ENCODE measurements around the gene SEMA7A.
"Not testable (repeated sequence)": the region's sequence is repeated elsewhere in the genome, so short reads cannot be mapped to it uniquely, and the experiment has no call there.

SEMA7A gene, protein sequence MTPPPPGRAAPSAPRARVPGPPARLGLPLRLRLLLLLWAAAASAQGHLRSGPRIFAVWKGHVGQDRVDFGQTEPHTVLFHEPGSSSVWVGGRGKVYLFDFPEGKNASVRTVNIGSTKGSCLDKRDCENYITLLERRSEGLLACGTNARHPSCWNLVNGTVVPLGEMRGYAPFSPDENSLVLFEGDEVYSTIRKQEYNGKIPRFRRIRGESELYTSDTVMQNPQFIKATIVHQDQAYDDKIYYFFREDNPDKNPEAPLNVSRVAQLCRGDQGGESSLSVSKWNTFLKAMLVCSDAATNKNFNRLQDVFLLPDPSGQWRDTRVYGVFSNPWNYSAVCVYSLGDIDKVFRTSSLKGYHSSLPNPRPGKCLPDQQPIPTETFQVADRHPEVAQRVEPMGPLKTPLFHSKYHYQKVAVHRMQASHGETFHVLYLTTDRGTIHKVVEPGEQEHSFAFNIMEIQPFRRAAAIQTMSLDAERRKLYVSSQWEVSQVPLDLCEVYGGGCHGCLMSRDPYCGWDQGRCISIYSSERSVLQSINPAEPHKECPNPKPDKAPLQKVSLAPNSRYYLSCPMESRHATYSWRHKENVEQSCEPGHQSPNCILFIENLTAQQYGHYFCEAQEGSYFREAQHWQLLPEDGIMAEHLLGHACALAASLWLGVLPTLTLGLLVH

DNA sequence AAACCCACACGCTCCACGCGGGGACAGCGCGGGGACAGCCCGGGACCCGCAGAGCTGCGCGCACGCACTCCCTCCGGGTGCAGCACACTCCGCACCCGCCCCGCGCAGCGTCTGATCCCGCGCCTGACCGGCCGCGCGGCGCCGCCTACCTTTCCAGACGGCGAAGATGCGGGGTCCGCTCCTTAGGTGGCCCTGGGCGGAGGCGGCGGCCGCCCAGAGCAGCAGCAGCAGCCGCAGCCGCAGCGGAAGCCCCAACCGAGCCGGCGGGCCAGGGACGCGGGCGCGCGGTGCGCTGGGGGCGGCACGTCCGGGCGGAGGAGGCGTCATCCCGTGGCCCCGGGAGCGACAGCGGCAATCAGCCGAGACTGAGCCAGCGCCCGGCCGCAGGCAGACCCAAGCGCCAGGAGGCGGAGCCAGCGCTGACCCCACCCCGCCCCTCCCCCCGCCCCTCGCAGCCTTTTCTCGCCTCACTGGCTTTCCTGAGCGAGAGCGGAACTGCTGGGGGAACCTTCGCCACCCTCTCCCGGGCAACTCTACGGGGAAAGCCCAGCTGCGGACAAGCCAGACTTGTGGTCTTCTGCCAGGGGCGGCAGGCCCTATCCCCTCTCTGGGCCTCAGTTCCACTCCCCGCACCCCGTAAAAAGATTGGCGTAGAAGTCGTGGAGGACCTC, at the start of gene SEMA7A:
Gene SEMA7A, minus strand, starts transcription at position 367 of the 671 bp plus-strand sequence. Its CDS starts 40 bp downstream, at position 327.
- peak; percentile 22 for DNase-seq (ENCODE audit: low read depth)

DNA sequence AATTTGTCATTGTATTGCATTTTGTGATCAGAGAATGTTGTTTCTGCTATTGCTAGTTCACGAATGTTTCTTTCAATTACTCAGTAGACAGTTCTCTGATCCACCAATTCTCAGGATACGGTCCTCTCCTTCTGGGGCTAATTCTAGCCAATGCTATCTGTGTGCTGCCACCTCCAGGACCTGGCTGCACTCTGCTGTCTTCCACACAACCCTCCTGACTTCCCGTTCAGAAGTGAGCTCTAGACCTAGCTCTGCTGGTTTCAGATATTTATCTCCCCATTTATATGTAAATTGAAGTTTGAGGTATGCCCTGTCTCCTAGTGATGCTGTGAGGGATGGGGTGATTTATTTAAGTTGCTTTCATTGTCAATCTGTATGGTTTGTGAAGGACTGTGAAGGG, 48.9 kb upstream of the SEMA7A start:
- DNase-seq (ENCODE audit: low read depth) = no peak

DNA sequence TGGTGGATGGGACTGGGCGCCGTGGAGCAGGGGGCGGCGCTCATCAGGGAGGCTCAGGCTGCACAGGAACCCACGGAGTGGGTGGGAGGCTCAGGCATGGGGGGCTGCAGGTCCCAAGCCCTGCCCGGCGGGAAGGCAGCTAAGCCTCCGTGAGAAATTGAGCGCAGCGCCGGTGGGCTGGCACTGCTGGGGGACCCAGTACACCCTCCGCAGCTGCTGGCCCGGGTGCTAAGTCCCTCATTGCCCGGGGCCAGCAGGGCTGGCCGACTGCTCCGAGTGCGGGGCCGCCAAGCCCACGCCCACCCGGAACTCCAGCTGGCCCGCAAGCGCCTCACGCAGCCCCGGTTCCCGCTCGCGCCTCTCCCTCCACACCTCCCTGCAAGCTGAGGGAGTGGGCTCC, 46.6 kb upstream of the SEMA7A start:
- not testable (repeated sequence) for DNase-seq (ENCODE audit: low read depth)

DNA sequence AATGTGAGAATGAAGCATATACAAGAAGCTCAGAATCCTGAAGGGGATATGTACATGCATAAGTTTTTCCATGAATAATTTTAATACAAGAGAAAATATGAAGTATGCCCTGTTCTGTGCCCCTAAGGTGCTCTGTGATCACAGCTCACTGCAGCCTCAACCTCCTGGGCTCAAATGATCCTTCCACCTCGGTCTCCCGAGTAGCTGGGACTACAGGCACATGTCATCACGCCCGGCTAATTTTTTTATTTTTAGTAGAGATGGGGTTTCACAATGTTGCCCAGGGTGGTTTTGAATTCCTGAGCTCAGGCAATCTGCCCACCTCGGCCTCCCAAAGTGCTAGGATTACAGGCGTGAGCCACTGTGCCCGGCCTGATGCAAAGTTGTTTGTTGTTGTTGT, 37.9 kb upstream of the SEMA7A start:
- DNase-seq (ENCODE audit: low read depth) = not testable (repeated sequence)

DNA sequence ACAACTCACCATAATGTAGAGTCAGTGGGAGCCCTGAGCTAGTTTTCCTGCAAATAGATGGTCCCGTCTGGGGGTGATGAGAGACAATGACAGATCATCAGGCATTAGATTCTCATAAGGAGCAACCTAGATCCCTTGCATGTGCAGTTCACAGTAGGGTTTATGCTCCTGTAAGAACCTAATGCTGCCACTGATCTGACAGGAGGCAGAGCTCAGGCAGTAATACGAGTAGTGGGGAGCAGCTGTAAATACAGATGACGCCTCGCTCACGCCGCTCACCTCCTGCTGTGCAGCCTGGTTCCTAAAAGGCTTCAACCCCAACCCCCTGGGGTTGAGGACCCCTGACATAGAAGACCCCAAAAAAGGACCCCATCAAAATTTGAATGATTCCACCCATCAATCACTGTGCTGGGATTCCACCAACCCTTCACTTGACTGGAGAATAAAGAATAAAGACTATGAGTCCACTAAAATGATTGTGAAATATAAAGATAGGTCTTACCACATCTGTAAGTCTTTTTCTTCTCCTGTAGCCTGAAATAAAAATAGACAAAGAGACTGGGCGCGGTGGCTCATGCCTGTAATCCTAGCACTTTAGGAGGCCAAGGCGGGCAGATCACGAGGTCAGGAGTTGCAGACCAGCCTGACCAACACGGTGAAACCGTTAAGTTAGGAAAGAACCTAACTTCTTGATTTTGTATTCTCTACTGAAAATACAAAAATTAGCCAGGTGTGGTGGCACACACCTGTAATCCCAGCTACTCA, 37.1 kb upstream of the SEMA7A start:
- DNase-seq (ENCODE audit: low read depth) = no peak

DNA sequence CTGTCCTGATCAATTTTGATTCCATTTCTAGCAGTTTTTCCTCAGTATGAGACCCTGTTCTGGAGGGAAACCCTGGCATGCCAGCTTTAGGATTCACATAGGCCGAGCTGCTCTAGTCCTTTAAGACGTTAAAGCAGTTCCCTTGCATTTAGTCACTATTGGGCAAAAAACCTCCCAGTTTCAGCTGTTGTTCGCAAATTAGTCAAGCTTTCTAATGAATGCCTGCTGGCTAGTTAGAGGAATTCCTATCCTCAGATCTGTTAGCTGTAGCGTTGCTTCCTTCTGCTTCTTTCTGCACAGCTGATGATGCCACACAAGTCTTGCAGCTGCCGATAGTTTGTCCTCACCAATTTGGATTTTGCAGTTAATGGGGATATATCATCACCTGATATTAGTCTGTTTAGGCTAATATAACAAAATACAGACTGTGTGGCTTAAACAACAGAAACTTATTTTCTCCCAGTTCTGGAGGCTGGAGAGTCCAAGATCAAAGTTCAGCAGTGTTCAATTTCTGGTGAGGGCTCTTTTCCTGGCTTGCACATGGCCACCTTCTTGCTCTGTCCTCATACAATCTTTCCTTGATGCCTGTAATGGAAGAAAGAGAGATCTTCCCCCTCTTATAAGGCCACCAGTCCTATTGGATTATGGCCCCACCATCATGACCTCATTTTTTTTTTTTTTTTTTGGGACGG, 34.7 kb upstream of the SEMA7A start:
- no peak for DNase-seq (ENCODE audit: low read depth)

DNA sequence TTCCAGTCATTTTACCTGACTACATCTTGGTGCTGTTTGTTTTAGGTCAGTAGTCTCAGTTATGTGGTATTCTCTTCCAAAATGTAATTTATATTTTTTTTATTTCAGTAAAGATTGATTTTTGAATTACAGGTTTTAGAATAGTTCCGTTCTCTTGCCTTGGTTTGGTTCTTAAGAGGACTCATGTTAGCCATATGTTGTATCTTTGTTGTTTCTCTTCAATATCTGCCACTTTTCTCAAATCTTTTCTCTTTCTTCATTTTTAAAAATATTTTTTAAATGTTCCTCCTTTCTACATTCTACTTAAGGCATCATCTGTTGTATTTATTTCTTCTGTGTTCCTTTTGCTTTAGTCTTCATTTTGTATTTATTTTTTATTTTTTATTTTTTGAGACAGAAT, 32.8 kb upstream of the SEMA7A start:
- no peak for DNase-seq (ENCODE audit: low read depth)

DNA sequence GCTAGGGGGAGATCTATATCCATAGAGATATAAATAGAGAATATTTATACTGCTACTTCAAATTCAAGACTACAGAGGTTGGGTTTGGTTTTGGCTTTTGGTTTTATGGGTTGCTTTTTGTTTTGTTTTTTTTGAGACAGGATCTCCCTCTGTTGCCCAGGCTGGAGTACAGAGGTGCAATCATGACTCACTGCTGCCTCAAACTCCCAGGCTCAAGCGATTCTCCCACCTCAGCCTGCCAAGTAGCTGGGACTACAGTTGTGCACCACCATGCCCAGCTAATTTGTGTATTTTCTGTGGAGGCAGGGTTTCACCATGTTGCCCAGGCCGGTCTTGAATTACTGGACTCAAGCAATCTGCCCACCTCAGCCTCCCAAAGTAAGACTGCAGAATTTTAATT, 31.1 kb upstream of the SEMA7A start:
- no peak for DNase-seq (ENCODE audit: low read depth)

DNA sequence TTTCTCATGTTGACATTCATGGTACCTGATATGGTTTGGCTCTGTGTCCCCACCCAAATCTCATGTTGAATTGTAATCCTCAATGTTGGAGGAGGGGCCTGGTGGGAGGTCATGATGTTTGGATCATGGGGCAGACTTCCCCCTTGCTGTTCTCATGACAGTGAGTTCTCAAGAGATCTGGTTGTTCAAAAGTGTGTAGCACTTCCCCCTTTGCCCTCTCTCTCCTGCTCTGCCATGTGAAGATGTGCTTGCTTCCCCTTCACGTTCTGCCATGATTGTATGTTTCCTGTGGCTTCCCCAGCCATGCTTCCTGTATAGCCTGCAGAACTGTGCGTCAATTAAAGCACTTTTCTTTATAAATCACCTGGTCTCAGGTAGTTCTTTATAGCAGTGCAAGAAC, 30.5 kb upstream of the SEMA7A start:
- DNase-seq (ENCODE audit: low read depth) = no peak

DNA sequence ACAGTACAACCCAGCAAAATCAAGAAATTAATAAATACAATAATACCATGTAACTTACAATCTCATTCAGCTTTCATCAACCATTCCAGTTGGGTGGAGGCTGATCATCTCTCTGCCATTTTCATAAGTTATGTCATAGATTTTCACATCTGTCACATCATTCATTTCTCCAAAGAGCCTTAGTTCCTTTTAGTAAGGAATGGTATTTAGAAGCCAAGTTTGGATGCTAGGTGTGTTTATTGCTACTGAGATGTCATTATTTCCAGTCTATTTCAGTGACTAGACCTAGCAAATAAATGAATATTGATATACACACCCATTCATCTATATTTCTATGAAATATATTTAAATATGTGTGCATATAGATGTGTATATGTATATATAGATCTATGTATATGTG, 29.9 kb upstream of the SEMA7A start:
- DNase-seq (ENCODE audit: low read depth) = no peak

DNA sequence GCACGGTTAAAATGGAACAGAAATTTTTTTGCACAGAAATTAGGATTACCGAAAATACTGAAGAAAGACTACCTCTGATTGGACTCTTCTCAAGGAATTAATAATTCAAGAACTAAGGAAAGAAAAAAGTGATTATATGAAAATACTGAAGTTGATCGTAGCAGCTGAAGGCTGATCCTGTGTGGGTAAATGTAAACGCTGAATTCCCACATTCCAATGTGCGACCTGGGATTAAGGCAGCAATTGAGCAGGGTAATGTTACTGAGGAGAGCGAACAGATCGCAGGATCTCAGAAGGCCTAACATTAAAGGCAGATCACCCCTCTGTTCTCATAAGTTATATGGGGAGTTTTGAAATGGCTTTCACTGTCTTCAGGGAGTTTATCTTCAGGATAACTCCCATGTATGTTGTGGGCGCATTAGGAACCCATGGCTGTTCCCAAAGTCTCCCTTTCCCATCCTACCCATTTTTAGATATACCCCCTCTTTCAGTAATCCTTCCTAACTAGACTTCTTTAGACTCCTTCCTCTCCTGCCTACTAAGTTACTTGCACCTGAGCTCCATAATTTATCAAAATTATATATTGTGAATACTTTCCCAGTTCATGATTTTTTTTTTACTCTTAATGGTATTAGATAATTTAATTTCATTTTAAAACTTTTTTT, 28.2 kb upstream of the SEMA7A start:
- DNase-seq (ENCODE audit: low read depth) = no peak

DNA sequence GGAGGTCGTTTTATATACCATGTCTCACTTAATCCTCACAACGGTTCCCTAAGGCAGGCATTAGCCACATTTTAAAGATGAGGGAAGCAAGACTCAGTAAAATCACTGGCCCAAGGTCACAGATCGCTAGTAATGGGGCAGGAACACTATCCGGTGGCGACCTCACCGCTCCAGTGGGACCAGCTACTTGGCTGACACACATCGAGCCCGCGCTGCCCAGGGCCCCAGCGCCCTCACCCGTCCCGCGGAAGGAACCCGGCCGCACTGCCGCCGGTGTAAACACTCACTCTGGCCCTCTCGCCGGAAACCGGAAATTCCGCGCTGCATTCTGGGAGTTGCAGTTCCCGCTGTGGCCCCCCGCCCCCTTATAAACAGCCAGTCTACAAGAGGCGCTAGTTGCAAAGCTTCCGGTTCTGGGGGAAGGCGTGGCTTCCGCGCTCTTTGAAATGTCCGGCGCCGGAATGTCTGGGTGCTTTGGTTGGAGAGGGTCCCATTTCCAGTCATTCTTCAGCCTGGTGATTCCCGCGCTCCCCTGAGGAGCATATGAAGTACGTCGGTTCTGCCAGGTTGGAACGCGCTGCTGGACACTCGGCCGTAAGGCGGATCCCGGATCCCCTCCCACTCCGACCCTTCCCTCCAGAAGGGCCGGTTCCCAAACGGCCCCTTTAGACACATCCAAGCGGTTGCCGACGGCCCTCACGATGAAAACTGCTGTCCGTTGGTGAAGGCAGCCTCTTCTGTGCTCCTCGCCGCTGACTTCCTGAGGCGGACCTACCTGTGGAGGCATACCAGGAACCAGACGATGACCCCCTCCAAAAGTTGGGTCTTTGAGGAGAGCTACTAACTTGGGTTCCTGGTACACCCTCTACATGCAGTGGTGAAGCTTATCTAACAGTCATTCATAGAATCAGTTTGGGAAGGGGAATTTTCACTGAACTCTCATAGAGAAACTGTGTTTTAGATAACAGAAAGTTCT, 27.4 kb upstream of the SEMA7A start, which contains the start of gene UBL7:
Gene UBL7, minus strand, starts transcription at position 290 of the 976 bp plus-strand sequence. CDS start 2,293 bp downstream, outside the sequence.
- DNase-seq (ENCODE audit: low read depth) = peak; percentile 75

DNA sequence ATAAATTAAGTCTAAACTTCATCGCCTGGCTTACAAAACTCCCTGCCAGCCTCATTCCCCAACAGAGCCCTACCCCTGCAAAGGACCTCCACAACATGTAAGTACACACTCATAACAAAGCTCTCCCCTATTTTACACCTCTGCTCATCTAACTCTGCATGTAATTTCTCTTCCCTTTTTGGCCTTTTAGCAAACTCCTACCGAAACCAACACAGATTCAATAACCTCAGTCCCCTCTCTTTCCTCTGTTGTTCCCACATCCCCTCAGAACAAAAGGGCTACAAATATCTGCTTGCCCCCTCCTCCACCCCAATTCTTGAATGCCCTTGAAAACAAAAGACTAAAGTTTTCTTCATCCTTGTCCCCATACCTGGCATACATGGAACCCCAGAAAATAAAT, 26.5 kb upstream of the SEMA7A start:
- no peak for DNase-seq (ENCODE audit: low read depth)

DNA sequence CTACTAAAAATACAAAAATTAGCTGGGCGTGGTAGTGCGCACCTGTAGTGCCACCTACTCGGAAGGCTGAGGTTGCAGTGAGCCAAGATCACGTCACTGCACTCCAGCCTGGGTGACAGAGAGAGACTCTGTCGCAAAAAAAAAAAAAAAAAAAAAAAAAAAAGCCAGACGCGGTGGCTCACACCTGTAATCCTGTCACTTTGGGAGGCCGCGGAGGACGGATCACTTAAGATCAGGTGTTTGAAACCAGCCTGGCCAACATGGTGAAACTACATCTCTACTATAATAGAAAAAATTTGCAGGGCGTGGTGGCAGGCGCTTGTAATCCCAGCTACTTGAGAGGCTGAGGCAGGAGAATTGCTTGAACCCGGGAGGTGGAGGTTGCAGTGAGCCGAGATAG, 26.0 kb upstream of the SEMA7A start:
- not testable (repeated sequence) for DNase-seq (ENCODE audit: low read depth)

DNA sequence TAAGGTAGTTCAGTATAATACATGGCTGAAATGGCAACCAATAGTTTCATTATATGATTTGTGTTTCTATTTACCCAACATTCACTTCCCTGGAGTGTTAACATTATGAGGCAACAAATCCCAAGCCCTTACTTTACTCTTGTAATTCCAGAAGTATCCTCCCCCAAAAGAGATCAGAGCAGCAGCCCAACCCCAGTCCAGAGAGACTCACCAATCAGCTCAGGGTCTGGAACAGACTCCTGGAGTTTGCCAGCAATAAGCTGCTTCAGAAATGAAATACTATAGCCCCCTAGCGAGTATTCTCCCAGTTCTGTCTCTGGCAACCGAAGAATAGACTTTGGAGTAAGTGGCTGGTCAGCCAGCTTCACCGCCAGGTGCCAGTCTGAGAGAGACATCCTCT, 24.7 kb upstream of the SEMA7A start:
- DNase-seq (ENCODE audit: low read depth) = no peak

DNA sequence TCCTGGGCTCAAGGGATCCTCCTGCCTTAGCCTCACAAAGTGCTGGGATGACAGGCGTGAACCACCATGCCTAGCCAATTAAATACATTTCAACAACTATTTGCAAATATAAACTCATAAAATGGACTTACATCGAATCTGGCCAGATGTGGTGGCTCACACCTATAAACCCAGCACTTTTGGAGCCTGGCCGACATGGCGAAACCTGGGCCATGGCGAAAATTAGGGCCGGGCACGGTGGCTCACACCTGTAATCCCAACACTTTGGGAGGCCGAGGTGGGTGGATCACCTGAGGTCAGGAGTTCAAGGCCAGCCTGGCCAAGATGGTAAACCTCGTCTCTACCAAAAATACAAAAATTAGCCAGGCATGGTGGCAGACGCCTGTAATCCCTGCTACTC, 23.3 kb upstream of the SEMA7A start:
- not testable (repeated sequence) for DNase-seq (ENCODE audit: low read depth)

DNA sequence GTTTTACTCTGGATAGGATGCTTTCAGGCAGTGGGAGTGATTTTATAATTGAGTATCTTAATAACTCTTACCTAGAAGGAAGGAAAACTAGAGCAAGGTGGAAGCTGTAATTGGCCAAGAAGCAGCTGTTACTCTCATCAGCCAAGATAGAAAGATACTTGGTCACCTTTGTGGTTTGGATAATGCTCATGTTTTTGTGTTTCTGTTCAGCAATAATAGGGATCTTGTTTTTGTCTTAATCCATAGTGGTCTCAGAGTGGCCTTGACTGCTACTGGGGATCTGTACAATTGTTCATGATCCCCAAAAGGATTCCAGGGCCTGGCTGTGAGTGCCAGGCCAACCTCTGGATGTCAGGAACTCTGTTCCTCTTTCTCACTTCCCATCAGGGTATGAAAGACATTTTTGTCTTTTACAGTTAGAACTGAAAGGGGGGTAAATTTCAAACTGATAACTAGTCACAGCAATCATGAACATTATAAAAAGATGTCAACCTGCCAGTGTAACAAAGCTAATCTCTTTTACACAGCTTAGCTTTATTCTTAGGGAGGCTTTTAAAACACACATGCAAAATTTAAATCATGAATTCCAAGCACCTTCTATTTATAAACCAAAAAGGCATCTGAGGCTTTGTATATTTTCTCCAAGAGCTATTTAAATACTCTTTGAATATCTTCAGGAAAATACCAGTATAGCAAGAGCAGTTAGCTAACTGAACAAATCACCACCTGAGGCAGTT, 21.2 kb upstream of the SEMA7A start:
- DNase-seq (ENCODE audit: low read depth) = no peak

DNA sequence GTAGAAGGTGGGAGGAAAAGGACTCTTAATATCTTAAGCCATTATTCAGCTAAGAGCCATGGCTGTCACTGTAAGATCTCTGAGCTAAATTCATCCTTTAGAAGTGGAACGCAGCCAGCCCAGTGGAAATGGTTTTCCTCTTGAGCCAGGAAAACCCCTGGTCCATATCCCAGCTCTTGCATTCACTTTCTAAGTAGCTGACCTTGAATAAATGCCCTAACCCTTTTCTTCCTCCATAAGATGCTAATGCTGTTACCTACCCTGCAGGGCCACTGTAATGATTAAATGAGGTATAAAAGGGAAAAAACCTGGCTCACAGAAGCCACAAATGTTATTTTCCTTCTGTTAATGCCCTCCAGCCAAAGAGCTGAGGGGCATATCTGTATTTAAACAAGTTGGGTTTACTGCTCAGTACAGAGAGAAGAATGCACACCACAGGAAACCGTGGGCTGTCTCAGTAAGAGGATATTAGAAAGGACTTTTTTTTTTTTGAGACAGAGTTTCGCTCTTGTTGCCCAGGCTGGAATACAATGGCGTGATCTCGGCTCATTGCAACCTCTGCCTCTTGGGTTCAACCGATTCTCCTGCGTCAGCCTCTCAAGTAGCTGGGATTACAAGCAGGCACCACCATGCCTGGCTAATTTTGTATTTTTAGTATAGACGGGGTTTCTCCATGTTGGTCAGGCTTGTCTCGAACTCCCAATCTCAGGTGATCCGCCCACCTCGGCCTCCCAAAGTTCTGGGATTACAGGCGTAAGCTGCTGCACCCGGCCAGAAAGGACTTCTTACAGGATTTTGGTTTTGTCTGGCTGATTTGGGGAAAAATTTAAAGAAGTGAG, 20.4 kb upstream of the SEMA7A start:
- DNase-seq (ENCODE audit: low read depth) = no peak
